ENCODE measurements around the gene AP4E1.
A peak's percentile ranks its signal among the peaks of the same experiment; 100 is the strongest.
"Not testable (repeated sequence)": the region's sequence is repeated elsewhere in the genome, so short reads cannot be mapped to it uniquely, and the experiment has no call there.

AP4E1 gene

DNA sequence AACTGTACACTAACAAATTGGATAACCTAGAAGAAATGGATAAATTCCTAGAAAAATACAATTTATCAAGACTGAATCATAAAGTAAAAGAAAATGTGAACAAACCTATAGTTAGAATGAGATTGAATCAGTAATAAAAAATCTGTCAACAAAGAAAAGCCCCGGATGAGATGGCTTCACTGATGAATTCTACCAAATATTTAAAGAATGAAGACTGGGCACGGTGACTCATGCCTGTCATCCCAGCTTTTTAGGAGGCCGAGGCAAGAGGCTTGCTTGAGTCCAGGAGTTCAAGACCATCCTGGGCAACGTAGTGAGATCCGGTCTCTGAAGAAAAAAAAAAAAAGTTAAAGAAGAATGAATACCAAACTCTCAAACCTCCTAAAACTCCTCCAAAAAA, 17.7 kb upstream of the AP4E1 start:
- no peak for DNase-seq

DNA sequence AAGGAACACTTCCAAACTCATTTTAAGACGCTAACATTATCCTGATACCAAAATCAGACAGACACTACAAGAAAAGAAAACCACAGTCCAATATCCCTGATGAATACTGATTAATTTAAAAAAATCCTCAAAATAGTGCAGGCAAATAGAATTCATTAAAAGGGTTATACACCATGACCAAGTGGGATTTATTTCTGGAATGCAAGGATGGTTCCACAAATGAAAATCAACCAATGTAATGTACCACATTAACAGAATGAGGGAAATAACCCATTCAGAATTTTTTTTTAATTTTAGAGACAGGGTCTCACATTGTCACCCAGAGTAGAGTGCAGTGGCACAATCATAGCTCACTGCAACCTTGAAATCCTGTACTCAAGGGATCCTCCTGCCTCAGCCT, 17.3 kb upstream of the AP4E1 start:
- DNase-seq = no peak

DNA sequence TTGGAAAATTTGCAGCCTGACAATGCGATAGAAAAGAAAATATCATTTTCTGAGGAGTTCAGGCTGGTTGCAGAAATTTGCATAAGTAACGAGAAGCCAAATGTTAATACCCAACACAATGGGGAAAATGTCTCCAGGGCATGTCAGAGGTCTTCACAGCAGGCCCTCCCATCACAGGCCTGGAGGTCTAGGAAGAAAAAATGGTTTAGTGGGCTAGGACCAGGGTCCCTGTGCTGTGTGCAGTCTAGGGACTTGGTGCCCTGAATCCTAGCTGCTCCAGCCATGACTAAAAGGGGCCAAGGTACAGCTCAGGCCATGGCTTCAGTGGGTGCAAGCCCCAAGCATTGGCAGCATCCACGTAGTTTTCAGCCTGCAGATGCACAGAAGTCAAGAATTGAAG, 14.5 kb upstream of the AP4E1 start:
- DNase-seq = no peak

DNA sequence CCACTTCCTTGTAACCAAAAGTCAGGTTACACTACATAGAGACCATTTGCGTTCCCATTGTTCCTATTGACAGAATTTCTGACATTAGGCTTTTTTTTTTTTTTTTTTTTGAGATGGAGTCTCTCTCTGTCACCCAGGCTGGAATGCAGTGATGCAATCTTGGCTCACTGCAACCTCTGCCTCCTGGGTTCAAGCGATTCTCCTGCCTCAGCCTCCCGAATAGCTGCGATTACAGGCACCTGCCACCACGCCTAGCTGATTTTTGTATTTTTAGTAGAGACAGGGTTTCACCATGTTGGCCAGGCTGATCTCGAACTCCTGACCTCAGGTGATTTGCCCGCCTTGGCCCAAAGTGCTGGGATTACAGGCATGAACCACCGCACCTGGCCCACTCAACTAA, 7.1 kb upstream of the AP4E1 start:
- DNase-seq = not testable (repeated sequence)

DNA sequence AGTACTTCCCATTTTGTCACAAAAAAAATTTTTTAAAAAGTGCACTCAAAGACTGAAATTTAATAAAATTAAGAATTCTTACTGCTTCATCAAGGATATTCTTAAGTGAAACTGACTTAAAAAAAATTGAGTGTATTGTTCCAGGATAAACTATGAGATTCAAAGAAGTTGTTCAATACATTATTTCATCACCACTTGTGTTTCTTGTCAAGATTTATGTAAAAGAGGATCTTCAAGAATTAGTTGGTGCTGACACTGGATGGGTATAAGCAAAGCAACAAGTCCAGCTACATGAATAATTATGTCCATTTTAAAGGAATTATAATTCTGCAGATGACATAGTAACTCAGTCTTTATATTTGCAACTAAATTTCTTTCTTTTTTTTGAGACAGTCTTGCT, 4.3 kb upstream of the AP4E1 start:
- DNase-seq = no peak

DNA sequence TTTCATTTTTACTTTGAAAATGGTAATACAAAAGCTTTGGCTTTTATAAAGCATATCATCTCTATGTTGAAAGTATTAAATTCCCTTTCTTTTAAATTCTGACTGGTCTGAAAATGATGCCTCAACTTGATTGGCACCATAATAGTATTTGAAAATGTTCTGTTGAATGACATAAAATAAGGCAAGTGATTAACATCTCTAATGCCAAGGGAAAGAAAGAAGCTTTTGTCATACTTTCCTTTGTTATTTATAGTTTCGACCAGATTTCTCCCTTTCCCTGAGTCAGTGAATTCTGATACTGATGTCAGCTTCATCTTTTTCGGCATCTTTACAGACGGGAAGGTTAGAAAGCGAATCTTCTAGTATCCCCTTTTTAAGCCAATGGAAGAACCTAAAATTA, 3.4 kb upstream of the AP4E1 start:
- no peak for DNase-seq

DNA sequence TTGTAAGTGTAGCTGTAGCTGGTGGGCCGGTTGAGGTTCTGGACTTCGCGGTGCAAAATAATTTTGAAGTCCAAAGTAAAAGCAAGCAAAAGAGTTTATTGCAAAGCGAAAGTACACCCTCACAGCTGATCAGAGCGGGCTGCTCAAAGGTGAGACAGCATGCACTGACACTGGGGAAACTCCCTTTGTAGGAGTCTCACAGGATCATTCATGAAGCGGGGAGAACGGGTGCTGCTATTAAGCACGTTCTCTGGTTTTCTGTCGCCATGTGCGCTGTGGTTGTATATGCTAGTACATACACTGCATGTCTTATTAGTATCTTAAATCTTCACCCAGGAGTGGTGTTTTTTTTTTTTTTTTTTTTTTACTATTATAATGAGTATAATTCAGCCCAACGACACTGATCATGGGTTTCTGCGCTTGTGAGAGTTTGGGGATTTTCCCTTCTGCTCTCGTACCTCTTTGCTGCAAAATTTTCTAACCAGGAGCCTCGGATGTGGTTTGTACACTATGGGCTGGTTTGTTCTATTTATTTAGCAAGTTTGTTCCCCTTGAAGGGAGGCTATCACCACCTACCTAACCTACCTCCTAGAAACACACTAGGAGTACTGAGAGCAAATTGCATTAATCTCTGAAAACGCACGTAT, 1.4 kb upstream of the AP4E1 start:
- peak; percentile 95 for DNase-seq

DNA sequence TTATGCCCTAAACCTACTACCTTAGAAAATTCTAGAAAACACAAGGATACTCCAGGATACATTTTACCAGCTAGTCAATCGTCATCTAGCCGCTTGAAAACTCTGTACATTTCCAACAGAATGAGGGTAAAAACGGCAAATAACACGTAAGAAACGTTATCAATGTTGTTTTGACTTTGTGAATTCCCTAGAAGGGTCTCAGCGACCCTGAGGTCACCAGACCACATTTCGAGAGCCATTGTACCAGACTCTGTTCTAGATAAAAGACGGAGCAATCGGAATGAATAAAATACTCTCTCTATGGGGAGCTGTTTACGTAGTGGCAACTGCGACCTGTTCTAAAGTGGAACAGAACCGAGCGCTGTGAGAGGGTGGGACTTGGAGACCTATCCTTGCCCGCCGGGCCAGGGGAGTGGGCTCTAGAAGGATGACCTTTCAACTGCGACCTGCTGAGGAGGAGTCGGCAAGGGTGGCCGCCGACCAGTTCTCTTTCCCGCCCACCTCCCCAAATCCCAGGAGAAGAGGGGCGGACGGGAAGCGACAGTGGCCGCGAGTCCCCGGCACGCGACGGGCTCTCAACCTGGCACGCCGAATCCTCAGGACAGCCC, 778 bp upstream of the AP4E1 start:
- DNase-seq = peak; percentile 79

DNA sequence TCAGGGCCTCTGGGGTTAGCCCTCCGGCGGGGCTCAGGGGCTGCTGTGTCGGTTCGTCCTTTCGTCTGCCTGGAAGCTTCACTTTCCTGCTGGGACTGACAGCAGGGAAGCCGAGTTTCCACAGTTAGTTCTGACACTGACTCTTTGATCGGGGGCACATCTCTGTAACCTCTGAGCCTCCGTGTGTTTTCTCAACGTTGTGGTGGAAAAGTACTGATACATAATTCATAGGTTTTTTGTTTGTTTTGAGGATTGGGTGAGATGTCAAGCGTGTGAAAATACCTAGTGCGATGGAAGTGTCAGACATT, 481 bp downstream of the AP4E1 start:
- DNase-seq = no peak

DNA sequence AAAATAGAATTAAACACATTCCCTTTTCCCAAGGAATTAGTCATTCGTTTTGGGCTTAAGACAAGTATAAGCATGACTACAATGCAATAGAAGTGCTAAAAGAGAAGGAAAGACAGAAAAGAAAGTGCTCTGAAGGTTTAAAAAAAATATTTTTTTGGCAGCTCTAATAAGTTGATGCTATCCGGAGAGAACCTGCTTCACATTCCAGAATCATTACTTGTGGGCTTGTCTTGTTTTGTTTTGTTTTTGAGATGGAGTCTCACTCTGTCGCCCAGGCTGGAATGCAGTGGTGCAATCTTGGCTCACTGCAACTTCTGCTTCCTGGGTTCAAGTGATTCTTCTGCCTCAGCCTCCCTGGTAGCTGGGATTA, 1.9 kb downstream of the AP4E1 start:
- DNase-seq = not testable (repeated sequence)

DNA sequence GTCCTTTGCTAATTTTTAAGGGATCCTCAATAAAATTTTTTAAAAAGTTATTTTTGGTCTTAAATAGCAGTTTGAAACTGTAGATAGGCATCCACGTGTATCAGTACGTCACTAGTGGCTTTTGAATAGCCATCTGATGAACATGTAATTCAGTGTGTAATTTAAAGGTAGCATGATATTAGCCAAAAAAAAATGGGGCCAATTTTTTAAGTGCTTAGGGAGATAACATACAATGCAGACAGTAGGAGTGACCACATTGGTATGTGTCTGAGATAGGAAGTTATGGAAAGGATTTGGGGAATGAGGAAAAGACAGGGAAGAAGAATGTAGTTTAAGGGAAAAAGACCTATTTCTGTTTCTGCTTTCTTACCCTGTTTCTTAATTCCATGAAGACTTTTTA, 2.5 kb downstream of the AP4E1 start:
- DNase-seq = no peak

DNA sequence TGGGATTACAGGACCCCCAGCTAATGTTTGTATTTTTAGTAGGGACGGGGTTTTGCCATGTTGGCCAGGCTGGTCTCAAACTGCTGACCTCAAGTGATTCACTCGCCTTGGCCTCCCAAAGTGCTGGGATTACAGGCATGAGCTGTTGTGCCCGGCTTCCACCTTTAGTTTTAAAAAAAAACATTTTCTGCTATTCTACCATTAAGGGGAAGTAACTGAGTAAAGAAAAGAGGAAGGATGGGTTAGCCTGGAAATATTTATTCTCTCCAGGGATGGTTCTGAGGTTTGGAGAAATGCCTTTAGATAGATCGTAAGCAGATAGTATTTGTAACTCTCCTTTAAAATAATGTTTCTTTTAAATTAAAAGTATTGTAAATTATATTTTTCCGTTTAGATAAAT, 3.1 kb downstream of the AP4E1 start:
- DNase-seq = no peak

DNA sequence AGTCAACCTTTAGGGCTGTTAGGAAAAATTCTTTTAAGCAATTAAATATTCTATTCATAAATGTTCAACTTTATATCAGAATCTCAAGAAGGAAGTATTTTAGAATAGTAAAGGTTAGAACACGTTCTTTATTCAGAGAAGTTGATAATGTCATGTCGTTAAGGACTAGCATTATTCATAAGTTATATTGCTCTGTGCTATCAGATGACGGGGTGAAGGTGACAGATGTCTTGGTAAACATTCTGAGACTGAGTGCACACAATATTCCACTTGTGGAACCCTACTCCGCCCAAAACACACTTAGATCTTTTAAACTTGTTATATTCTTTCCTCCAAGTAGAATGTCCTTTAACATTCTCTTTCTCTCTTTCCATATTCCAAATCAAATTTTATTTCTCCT, 7.9 kb downstream of the AP4E1 start:
- no peak for DNase-seq

DNA sequence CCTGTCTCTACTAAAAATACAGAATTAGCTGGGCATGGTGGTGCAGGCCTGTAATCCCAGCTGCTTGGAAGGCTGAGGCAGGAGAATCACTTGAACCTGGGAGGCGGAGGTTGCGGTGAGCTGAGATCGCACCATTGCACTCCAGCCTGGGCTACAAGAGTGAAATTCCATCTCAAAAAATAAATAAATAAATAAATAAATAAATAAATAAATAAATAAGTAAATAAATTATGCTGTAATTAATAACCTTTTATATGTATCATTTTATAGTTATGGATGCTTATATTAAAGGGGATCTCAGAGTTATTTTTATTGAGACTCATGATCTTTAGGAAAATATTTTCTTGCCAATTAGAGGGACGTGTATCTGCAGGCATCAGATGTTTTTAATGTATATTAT, 10.9 kb downstream of the AP4E1 start:
- DNase-seq = not testable (repeated sequence)

DNA sequence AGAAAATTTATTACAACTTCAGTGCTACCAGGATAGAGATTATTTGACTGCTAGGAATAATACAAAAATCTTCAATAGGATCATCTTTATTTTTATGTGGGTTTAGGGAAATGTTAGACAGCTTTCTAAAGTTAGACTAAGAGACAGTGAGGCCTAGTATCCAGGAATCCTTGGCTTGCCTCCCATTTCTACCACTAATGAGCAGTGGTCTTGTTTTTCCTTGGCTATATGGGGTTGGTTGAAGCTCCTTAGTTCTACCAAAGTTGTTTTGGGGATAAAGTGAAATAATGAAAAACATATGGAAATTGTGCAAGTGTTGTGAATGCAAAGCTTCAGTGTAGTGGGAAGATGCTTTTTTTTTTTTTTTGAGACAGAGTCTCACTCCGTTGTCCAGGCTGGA, 16.8 kb downstream of the AP4E1 start:
- no peak for DNase-seq

DNA sequence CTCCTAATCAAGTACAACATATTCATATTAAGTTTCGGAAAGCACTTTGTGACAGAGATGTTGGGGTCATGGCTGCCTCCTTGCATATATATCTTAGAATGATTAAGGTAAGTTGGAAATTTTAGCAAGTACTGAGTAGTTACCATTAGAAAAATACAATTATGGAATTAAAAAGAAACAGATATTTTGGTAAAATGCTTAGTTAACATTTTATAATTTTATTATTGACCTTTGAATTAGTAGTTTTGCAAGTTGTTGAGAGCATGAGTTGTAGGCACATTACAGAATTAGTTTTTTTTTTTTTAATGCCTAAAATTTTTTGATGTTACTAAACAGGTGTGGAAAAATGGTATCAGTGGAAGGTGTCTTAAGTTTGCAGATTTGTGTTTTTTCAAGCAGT, 20.6 kb downstream of the AP4E1 start:
- no peak for DNase-seq

DNA sequence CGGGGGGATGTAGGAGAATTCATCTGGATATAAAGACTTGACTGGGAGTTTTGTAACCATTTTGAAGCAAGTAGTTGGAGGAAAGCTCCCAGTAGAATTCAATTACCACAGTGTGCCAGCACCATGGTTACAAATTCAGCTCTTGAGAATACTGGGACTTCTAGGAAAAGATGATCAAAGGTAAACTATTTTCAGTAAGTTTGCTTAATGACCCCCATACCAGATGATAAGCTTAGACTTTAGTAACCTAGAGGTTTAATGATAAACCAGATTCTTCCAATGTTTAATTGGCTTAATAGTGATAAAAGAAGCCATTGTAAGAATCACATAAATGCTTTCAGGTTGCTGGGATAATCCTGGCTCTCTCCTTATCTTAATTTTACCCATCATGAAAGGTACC, 22.3 kb downstream of the AP4E1 start:
- DNase-seq = no peak

DNA sequence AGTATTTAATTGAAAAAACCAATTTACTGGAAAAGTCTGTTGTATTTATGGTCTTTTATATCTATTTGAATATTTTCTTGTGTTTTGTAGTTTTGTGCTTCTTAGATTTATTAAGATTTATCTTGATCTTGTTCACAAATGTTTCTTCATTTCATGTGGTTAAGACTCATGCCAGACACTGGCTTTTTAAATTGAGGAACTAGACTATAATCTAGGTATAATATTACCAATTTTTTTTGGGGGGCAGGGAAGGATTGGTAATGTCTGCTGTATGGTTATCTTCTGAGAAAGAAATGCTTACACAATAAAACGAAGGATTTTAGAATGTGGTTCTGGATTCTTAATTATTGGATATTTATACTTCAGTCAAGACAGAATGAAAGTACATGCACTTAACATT, 24.9 kb downstream of the AP4E1 start:
- no peak for DNase-seq

DNA sequence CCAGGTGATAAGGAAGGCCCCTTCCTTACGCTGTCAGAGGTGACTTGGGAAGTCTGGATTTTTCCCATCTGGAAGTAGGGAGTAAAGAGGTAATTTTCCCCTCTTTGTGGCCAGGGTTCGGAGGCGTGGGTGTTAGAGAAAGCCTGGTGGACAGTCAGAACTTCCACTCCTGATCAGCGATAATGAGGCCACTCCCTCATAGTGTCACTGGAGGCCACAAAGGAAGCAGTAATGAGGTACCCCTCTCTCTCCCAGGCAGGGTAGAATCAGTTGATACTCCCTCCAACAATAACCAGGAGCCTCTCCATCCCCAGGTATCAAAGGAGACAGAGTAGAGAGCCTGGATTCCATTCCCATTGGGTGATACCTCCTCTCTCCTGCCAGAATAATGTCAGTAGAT, 30.0 kb downstream of the AP4E1 start:
- DNase-seq = no peak

DNA sequence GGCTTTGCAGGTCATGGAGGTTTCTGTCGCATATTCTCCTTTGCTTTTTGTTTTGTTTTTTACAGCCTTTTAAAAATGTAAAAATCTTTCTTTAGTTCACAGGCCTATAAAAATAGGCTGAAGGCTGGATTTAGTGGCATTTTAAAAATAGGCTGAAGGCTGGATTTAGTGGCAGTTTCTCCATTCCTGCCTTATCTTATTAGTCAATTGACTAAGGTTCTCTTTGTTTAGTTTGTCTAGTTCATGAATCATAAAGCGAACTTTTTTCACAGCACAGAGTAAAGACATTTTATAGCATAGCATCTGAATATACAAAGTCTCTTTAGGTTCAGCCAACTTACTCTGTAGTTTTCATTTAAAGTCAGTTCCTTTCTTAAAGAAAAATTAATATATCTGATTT, 31.4 kb downstream of the AP4E1 start:
- DNase-seq = no peak

DNA sequence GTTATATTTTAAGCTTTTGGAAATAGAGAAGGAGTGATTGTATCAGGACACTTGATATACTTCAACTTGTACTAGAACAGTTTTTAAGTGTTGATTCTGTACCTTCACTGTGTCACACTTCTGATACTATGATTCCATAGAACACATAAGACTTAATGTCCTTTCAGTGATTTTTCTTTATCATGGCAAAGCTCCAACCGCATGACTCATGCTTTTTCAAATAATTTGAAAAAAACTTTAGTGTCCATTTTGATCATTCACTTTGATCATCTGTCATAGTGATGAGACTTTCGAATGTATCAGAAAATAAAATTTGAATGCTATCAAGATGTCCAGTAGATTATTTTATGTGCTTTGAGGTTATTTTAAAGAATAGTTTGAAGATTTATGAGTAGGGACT, 32.0 kb downstream of the AP4E1 start:
- DNase-seq = no peak

DNA sequence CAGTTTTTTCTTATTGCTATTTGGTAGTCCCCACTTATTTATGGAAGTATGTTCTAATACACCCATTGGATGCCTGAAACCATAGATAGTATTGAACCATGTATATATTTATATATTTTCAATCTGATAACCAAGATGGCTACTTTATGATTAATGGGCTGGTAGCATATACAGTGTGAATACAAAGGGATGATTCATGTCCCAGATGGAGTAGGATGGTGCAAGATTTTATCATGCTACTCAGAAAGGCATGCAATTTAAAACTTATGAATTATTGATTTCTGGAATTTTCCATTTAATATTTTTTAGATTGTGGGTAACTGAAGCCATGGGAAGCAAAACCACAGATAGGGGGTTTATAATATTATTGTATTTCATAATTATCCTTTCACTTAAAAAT, 35.2 kb downstream of the AP4E1 start:
- no peak for DNase-seq

DNA sequence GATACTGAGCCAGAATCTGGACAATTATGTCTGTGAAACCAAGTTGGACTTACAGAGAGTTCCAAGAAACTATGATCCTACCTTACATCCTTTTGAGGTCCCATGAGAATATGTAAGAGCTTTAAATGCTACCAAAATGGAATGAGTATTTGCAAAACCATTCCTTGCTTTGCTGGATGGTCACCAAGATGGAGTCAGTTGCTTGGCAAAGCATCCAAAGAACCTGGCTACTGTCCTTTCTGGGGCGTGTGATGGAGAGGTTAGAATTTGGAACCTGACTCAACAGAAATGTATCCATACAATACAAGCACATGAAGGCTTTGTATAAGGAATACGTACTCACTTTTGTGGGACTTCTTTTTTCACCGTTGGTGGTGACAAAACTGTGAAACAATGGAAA, 36.2 kb downstream of the AP4E1 start:
- DNase-seq = no peak

DNA sequence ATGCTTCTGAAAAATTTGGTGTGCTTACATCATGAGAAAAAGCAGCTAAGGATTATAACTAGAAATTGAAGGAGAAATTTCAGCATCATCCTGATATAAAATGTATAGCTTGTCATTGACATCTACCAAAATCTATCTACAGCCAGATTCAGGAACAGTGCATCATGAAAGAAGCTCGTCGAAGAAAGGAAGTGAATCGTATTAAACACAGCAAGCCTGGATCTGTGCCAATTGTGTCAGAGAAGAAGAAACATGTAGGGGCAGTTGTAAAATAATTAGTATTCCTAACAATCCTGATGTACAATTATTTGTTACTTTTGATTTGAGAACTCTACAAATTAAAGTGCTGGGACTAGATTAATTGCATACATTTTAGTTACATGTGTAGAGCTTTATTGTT, 37.2 kb downstream of the AP4E1 start:
- DNase-seq = no peak

DNA sequence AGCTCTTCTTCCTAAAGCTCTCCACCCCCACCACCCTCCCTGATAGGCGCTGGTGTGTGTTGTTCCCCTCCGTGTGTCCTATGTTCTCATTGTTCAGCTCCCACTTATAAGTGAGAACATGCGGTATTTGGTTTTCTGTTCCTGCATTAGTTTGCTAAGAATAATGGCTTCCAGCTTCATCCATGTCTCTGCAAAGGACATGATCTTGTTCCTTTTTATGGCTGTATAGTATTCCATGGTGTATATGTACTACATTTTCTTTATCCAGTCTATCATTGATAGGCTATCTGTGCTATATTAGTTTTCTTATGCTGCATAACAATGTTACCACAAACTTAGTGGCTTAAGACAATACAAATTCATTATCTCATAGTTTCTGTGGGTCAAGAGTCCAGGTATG, 42.3 kb downstream of the AP4E1 start:
- DNase-seq = not testable (repeated sequence)

DNA sequence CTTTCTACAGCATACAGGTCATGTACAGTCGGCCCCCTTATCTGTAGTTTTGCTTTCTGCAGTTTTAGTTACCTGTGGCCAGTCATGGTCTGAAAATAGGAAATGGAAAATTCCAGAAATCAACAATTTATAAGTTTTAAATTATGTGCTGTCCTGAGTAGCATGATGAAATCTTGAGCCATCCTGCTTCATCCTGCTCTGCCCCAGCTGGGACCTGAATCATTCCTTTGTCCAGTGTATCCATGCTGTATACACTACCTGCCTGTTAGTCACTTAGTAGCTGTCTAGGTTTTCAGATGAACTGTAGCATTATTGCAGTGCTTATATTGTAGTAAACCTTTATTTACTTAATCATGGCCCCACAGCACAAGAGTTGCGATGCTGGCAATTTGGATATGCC, 44.8 kb downstream of the AP4E1 start:
- no peak for DNase-seq

Measured in NK-92 treated with Interleukin-12 subunit alpha and Interleukin-12 subunit beta, amount 100 ng/mL, for 24 hours (cell line).